Cardiac muscle cell (in vitro differentiated cells and primary cell): ENCODE results near the gene EIF3K. TPM values are rescaled to one million over a fixed set of nuclear protein-coding genes. Genes with fewer than 3 reads are reported as not detected.
A peak's percentile ranks its signal among the peaks of the same experiment; 100 is the strongest.

Experiments
- DNase-seq, 2 donors: peaks; one replicate each; pipeline versions ENCODE4 v3.0.0 to v3.0.0-alpha.2; 2010 to 2017; ENCODE audit warnings: low read depth in 1 of 2, low spot score in 1 of 2
- H3K27ac ChIP-seq: fragments of 200-600 bp; sonication (generic); 2 replicates; pipeline ENCODE4 v1.5.1; 2016
- H3K27me3 ChIP-seq: fragments of 200-600 bp; sonication (generic); 2 replicates; pipeline ENCODE4 v1.6.0; 2016; ENCODE audit warnings: control low read depth
- H3K36me3 ChIP-seq: fragments of 200-600 bp; sonication (generic); 2 replicates; pipeline ENCODE4 v1.5.1; 2016; ENCODE audit warnings: control low read depth
- H3K4me1 ChIP-seq: fragments of 200-600 bp; sonication (generic); 2 replicates; pipeline ENCODE4 v1.8.1; 2017; ENCODE audit warnings: low read depth, mild to moderate bottlenecking, mixed run types
- H3K4me3 ChIP-seq: fragments of 200-600 bp; sonication (generic); 2 replicates; pipeline ENCODE4 v1.5.1; 2016; ENCODE audit warnings: mild to moderate bottlenecking
- H3K9me3 ChIP-seq: fragments of 200-600 bp; sonication (generic); 2 replicates; pipeline ENCODE4 v1.5.1; 2017; ENCODE audit warnings: low read depth, mild to moderate bottlenecking, control low read depth
- CTCF ChIP-seq: IDR thresholded peaks from 2 replicates; pipeline ENCODE4 v1.5.1; 2012; ENCODE audit warnings: low read depth, mild to moderate bottlenecking, low read length
- polyA plus RNA-seq: library from polyadenylated mRNA; unstranded; fragments of >200 nt; fragmentation: Nextera tagmentation; extraction: Ambion mirVana; gene quantifications from 2 replicates; pipeline ENCODE4 v1.2.1, GENCODE V29; 2016
- total RNA-seq: library from RNA; depleted of rRNA; stranded (reverse); fragments of >200 nt; gene quantifications from 2 replicates; pipeline ENCODE4 v1.2.3, GENCODE V29; 2016

The EIF3K gene
- total and polyA plus RNA-seq, 2 experiments from 2014 or later: 455 to 504 TPM

GRCh38 chr19:38640368-38640767 lies 21.4 kb downstream of the EIF3K start:
- Histone ChIP-seq H3K4me1 (no peaks in the 10 kb centered on the region), H3K27ac (no peak overlapping the region), H3K4me3 (no peak overlapping the region), H3K27me3 (no peaks in the 10 kb centered on the region), H3K9me3 (no peaks in the 10 kb centered on the region), H3K36me3 (peaks cover 3% of the 10 kb centered on the region)
- no peak for TF ChIP-seq CTCF
- DNase-seq: no peak

- peak overlapping the region; percentile 2 for H3K27ac ChIP-seq
- no peak for DNase-seq
- no peak for TF ChIP-seq CTCF
- H3K4me1 ChIP-seq: no peaks in the 10 kb centered on the region
- no peaks in the 10 kb centered on the region for H3K36me3 ChIP-seq
- H3K4me3 ChIP-seq: no peak overlapping the region
- H3K9me3 ChIP-seq: no peaks in the 10 kb centered on the region
- H3K27me3 ChIP-seq: no peaks in the 10 kb centered on the region
Measured at GRCh38 chr19:38642176-38642575, 23.2 kb downstream of the EIF3K start.

DNA sequence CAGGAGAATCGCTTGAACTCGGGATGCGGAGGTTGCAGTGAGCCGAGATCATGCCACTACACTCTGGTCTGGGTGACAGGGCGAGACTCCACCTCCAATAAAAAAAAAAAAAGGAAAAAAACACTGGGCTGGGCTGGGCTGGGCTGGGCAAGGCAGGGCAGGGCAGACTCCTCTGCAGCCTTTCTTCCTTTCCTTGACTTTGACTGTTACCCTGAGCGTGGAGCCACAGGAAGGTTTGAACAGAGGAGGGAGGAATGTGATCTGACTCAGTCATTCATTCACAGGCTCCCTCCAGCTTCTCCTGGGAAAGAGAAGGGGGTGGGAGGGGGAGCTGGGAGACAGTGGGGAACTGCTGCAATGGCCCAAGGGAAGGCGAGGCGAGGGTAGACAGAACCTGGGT lies 25.7 kb downstream of the EIF3K start:
- Histone ChIP-seq H3K4me3 (no peak overlapping the region), H3K27ac (no peak overlapping the region), H3K27me3 (no peaks in the 10 kb centered on the region), H3K36me3 (no peaks in the 10 kb centered on the region), H3K4me1 (no peaks in the 10 kb centered on the region), H3K9me3 (no peaks in the 10 kb centered on the region)
- DNase-seq: no peak
- TF ChIP-seq CTCF: no peak

DNA sequence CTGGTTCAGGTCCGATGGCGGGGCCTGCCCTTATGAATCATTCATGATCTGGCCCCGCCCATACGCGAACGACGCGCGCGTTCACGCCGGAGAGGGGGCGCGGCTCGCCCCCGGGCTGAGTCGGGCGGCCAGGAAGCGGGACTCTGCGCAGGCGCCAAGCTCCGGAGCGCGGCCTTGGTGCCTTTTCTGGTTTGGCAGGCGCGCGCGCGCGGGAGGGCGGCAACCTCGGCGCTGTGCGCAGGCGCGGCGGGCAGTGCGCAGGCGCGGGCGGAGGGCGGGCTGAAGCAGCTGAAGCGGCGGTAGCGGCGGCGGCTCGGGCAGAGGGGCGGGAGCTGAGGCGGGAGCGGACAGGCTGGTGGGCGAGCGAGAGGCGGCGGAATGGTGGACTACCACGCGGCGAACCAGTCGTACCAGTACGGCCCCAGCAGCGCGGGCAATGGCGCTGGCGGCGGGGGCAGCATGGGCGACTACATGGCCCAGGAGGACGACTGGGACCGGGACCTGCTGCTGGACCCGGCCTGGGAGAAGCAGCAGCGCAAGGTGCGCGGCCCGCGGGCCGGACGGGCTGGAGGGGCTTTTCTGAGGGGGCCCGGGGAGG lies 28.5 kb downstream of the EIF3K start, which contains the start of gene ACTN4:
Gene ACTN4 (plus strand): TSS at position 282 of the 598 bp plus-strand sequence. CDS start 97 bp downstream, at position 379.
- no peaks in the 10 kb centered on the region for H3K36me3 ChIP-seq
- no peak for TF ChIP-seq CTCF
- no peaks in the 10 kb centered on the region for H3K27me3 ChIP-seq
- peak within 1 kb of the TSS; percentile 96 for H3K27ac ChIP-seq
- no peaks in the 10 kb centered on the region for H3K9me3 ChIP-seq
- H3K4me3 ChIP-seq: peak within 1 kb of the TSS; percentile 96
- DNase-seq: peak; percentile 98 to 99
- peaks cover 22% of the 10 kb centered on the region for H3K4me1 ChIP-seq

DNA sequence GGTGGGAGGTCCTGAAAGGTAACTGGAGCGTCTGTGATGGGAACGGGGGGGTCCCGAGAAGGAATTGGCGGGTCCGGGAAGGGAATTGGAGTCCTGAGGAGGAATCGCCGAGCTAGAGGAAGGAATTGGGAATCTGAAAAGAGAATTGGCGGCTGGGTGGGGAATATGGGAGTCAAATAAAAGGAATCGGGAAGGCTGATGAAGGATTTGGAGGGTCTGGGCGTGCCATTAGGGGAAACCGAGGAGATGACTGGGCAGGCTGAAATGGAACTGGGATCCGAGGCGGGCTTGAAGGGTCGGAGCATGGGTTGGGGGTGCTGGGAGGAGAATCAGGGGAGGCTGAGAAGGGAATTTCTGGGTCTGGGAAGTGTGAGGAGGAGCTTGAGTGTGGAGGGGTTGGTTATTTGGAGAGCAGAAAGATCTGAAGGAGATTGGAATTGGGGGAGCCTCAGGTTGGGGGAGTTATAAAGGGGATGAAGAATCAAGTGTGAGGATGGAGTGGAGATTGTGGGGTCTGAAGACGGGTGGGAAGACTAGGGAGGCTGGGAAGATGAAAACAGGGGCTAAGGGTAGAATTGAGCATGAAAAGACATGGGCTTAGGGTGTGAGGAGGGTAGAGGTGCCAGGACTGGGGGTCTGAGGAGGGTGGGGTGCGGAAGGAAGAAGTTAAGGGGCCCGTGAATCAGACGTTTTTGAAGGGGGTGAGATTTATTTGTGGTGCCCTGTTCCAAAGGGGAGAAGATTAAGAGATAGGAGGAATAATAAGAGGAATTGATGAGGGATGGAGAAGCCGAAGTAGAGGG lies 29.2 kb downstream of the EIF3K start:
- H3K36me3 ChIP-seq: no peaks in the 10 kb centered on the region
- no peaks in the 10 kb centered on the region for H3K27me3 ChIP-seq
- H3K4me3 ChIP-seq: peak overlapping the region; percentile 96
- peaks cover 29% of the 10 kb centered on the region for H3K4me1 ChIP-seq
- DNase-seq: peak in 1 of 2 donors; percentile 29
- H3K27ac ChIP-seq: peak overlapping the region; percentile 96
- TF ChIP-seq CTCF: no peak
- H3K9me3 ChIP-seq: no peaks in the 10 kb centered on the region
